Glomerular visceral epithelial cell (primary cell): ENCODE measurements around the gene SRM.
"Not testable (repeated sequence)": the region's sequence is repeated elsewhere in the genome, so short reads cannot be mapped to it uniquely, and the experiment has no call there.

ENCODE experiments used
- DNase-seq: peaks from one replicate; pipeline ENCODE4 v3.0.0-alpha.2; 2016; ENCODE audit errors: extremely low spot score

SRM gene

GRCh38 chr1:11059968-11060830, at the start of gene SRM:
Gene SRM (minus strand): TSS chr1:11060018. CDS start chr1:11059943, 75 bp downstream.
- peak; percentile 92 for DNase-seq

GRCh38 chr1:11109047-11109760, 49.4 kb upstream of the SRM start:
- DNase-seq = no peak

DNA sequence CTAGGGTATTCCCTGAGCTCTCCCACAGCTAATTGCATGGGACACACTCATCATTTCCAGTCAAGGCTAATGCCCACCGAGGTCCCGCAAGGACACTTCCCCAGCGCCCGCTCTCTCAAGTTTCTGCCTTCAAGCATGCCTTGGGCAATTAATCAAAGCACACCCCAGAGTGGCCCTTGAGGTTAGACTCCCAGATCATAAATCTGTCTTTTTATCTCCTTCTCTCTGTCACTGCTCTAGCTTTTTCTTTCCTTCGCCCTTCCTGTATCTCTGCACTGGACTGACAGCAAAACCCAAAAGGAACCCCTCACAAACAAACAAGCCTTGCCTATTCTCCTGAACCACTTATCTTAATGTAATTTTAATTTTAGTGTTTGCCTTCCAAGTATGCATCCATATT, 47.8 kb upstream of the SRM start:
- no peak for DNase-seq

DNA sequence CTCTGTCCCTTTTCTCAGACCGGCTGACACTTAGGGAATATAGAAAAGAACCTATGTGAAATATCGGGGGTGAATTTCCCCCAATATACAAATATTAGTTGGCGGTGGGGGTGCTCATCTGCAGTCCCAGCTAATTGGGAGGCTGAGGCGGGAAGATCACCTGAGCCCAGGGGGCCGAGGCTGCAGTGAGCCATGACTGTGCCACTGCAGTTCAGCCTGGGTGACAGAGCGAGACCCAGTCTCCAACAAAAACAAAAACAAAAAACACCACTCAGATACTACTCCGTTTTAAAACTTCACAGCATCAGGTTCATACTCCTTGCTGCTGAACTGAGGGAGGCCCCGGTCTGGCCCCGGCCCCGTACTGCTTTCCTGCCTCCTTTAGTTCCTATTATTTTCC, 45.8 kb upstream of the SRM start:
- DNase-seq = no peak

DNA sequence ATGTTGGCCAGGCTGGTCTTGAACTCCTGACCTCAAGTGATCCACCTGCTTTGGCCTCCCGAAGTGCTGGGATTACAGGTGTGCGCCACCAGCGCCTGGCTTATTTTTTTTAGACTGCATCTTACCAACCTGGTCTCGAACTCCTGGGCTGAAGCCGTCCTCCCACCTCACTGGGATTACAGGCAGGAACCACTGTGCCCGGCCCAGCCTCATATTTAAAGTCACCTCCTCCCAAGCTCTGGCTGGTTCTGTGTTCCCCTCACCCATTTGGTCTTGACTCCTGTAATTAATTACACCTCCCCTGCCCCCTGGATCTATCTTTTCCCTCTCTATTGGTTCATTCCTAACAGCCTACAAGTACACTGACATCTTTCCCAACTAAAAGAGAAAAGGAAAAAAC, 41.5 kb upstream of the SRM start:
- DNase-seq = no peak

- not testable (repeated sequence) for DNase-seq
These were observed 41.0 kb upstream of the SRM start for GRCh38 chr1:11100806-11101205.

GRCh38 chr1:11100149-11100493, 40.3 kb upstream of the SRM start:
- DNase-seq = no peak

- peak; percentile 92 for DNase-seq
These were observed 39.7 kb upstream of the SRM start, which contains the start of gene EXOSC10 for GRCh38 chr1:11099310-11100148. Gene EXOSC10 (minus strand): TSS chr1:11099869. CDS start chr1:11099831, 38 bp downstream.

- no peak for DNase-seq
These were observed 39.1 kb upstream of the SRM start for GRCh38 chr1:11098931-11099309.

- DNase-seq = not testable (repeated sequence)
These were observed 24.0 kb upstream of the SRM start for GRCh38 chr1:11083784-11084183.

DNA sequence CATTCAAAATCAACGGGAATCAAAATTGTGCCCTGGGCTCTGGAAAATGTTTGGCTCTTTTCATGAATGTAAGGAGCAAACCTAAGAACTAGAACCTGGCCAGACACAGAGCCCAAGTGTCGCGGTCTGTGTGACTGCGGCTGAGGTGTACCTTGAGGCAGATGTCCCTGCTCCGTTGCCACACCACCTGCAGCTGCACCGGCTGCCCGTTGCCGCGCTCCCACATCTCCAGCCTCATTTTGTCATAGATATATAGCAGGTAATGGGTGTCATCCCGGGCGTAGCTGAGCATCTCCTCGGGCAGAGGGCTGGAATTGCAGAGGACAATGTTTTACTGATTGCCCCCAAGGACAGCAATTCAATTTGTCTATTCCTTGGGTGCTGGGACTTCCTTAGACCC, 21.1 kb upstream of the SRM start:
- DNase-seq = no peak

- no peak for DNase-seq
These were observed 18.8 kb upstream of the SRM start for GRCh38 chr1:11078631-11079030.

- not testable (repeated sequence) for DNase-seq
These were observed 13.6 kb upstream of the SRM start for GRCh38 chr1:11073398-11073797.

GRCh38 chr1:11072216-11072917, 12.5 kb upstream of the SRM start:
- DNase-seq = no peak

- no peak for DNase-seq
These were observed 11.8 kb upstream of the SRM start for GRCh38 chr1:11071463-11072215.

DNA sequence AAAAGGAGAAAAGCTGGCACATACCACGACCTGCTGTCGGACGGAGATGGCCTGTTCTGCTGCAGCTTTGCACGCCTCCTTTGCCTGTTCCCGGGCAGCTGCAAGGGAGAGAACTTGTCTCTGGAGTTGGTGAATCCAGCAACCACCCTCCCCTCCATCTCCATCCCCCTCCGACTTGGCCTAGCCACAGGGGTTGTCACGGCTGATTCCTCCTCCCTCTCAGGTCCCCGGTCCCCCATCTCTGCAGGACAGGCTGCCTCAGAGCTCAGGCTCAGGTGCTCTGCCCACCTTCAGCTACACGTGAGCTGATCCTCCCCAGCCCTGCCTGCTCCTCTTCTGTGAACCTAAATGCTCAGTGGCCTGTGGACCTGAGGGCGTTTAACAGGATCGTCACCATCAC, 11.1 kb upstream of the SRM start:
- DNase-seq = no peak

- DNase-seq = no peak
These were observed 9.0 kb upstream of the SRM start for GRCh38 chr1:11068600-11069473.

- no peak for DNase-seq
These were observed 8.1 kb upstream of the SRM start for GRCh38 chr1:11067716-11068599.

DNA sequence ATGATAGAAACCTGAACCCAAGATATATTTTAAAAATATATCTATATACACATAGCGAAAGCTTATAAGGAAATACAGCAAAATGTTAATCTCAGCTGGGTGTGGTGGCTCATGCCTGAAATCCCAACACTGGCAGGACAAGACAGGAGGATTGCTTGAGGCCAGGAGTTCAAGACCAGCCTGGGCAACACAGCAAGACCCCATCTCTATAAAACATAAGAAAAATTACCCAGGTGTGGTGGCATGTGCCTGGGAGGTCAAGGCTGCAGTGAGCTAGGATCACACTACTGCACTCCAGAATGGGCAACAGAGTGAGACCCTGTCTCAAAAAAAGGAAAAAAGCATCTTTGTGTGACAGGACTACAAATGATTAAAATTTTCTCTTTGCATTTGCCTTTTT, 6.0 kb upstream of the SRM start:
- no peak for DNase-seq
